GM19193 (cell line): ENCODE data around the gene RNF144A.

Experiments used
- POLR2A ChIP-seq: IDR thresholded peaks from 4 replicates; pipeline ENCODE4 v1.6.1; 2011; ENCODE audit not compliant: insufficient read depth, insufficient read length; ENCODE audit errors: extremely low read depth

The RNF144A gene

GRCh38 chr2:6917071-6917760, at the start of gene RNF144A:
TSS of gene RNF144A (plus strand) at chr2:6917412. CDS start at chr2:6996927, 79,515 bp downstream.
- no peak for TF ChIP-seq POLR2A

DNA sequence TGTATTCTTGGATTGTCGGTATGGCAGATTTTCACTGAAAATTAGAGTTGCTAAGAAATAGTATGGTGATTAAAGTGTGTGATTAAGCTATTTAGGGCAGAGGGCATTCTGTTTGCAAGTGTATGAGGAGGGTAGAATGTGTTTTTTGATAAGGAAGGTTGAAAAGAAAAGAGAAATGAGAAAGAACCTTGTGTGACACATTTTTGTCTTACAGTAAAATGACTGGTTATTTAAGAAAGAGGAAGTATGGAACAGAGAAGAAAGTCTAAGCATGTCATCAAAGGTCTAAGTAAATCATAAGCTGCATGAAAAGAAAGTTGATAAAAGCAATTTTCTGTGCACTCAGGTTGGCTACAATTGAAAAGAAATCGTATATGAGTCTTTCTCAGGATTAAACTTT, 44.8 kb upstream of the RNF144A start:
- TF ChIP-seq POLR2A, result no peak

DNA sequence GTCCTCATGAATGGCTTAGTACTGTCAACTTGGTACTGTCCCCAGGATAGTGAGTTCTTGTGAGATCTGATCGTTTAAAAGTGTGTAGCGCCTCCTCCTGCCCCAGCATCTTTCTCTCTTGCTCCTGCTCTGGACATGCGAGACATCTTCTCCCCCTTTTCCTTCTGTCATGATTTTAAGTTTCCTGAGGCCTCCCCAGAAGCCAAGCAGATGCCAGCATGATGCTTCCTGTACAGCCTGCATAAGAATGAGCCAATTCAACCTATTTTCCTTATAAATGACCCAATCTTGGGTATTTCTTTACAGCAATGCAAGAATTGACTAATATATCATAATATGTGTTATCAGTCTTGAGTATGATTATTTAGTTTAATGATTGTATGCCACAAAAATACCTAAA, 43.2 kb upstream of the RNF144A start:
- no peak for TF ChIP-seq POLR2A

GRCh38 chr2:6876309-6876708, 40.9 kb upstream of the RNF144A start:
- TF ChIP-seq POLR2A, result no peak

- peak; percentile 43 for TF ChIP-seq POLR2A
These were observed 39.6 kb upstream of the RNF144A start, which contains the start of gene RSAD2 for GRCh38 chr2:6877402-6878304. TSS of gene RSAD2 (plus strand) at chr2:6877777. CDS start at chr2:6877801, 24 bp downstream.

- TF ChIP-seq POLR2A, result no peak
These were observed 38.7 kb upstream of the RNF144A start for GRCh38 chr2:6878549-6878948.

GRCh38 chr2:6879011-6879410, 38.2 kb upstream of the RNF144A start:
- no peak for TF ChIP-seq POLR2A

GRCh38 chr2:6880200-6880733, 36.9 kb upstream of the RNF144A start:
- TF ChIP-seq POLR2A, result no peak

- TF ChIP-seq POLR2A, result no peak
These were observed 36.2 kb upstream of the RNF144A start for GRCh38 chr2:6881046-6881445.

DNA sequence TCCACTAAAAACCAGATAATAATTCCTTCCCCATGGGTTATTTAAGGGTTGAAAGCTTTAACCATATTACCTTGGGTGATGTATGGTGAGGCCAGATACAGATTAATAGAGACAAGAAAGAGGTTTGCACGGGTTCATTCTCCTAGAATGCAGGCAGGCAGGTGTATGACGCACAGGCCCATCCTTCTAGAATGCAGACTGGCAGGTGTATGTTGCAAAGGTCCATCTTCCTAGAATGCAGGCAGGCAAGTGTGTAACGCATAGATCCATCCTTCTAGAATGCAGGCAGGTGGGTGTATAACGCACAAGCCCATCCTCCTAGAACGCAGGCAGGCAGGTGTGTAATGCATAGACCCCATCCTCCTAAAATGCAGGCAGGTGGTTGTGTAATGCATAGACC, 35.7 kb upstream of the RNF144A start:
- TF ChIP-seq POLR2A, result no peak

- no peak for TF ChIP-seq POLR2A
These were observed 33.6 kb upstream of the RNF144A start for GRCh38 chr2:6883448-6884122.

GRCh38 chr2:6885551-6885950, 31.7 kb upstream of the RNF144A start:
- no peak for TF ChIP-seq POLR2A

GRCh38 chr2:6885968-6886367, 31.2 kb upstream of the RNF144A start:
- TF ChIP-seq POLR2A, result no peak

- TF ChIP-seq POLR2A, result no peak
These were observed 29.4 kb upstream of the RNF144A start for GRCh38 chr2:6887751-6888192.

DNA sequence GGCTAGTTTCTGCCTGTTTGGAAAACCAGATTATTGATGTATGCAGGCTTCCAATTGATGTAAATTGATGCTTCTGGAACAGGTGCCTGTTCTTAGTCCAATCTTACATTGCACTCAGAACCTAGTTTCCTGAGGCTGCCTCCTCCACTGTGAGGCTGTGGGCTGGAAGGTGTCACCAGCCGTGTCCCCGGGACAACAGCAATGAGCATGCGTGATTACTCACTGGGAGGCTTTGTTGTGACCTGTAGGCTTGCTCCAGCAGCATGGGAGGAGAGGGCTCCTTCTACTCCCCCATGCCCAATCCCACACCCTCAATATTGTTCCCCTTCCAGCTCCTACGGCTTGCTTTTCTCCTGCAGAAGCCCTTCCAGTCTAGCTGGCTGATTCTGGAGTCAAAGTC, 28.5 kb upstream of the RNF144A start:
- TF ChIP-seq POLR2A, result no peak
